GM12891 (cell line): ENCODE measurements around the gene HMGN1.
A peak's percentile ranks its signal among the peaks of the same experiment; 100 is the strongest.

Source experiments
- DNase-seq: peaks from one replicate; pipeline ENCODE4 v3.0.0; 2011; ENCODE audit warnings: low spot score; ENCODE audit not compliant: insufficient read length
- FAIRE-seq: peaks from 2 replicates; lab custom pipeline; 2011; peaks lifted over from hg19 to GRCh38; lab: Jason Lieb, UNC
- PAX5 ChIP-seq: IDR thresholded peaks from 2 replicates; pipeline ENCODE4 v1.6.1; 2011; ENCODE audit warnings: low read length, moderate library complexity, mild to moderate bottlenecking; ENCODE audit not compliant: insufficient read depth, severe bottlenecking
- POLR2A ChIP-seq: IDR thresholded peaks from 2 replicates; pipeline ENCODE4 v1.6.1; 2011; ENCODE audit warnings: low read depth, low read length, control low read depth
- POLR2AphosphoS5 ChIP-seq: IDR thresholded peaks from 2 replicates; pipeline ENCODE4 v1.6.1; 2011; ENCODE audit warnings: low read depth, low read length, control low read depth
- POU2F2 ChIP-seq: IDR thresholded peaks from 2 replicates; pipeline ENCODE4 v1.6.1; 2011; ENCODE audit warnings: low read depth, mild to moderate bottlenecking, control low read depth, low read length, moderate library complexity
- SPI1 ChIP-seq: IDR thresholded peaks from 2 replicates; pipeline ENCODE4 v1.6.1; 2011; ENCODE audit warnings: low read depth, low read length, control low read depth
- TAF1 ChIP-seq: IDR thresholded peaks from 2 replicates; pipeline ENCODE4 v1.6.1; 2011; ENCODE audit warnings: low read depth, low read length, control low read depth

Gene HMGN1

DNA sequence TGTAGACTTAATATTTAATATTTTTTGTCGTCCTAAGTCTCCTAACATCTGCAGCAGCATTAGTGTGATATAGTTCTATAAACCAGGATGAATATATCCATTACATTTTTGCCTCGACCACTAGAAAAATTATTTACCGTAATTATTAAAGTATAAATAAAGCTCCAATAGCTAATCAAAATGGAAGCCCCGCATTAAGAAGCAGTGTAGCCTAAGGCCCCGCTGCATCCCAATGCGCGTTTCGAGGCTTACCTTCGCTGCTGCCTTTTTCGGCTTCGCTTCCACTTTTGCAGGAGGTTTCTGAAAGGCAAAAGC, 891 bp downstream of the HMGN1 start:
- DNase-seq (no peak), FAIRE-seq (no peak)
- TF ChIP-seq SPI1 (no peak), POLR2AphosphoS5 (no peak), PAX5 (no peak), POU2F2 (no peak), TAF1 (no peak), POLR2A (no peak)

DNA sequence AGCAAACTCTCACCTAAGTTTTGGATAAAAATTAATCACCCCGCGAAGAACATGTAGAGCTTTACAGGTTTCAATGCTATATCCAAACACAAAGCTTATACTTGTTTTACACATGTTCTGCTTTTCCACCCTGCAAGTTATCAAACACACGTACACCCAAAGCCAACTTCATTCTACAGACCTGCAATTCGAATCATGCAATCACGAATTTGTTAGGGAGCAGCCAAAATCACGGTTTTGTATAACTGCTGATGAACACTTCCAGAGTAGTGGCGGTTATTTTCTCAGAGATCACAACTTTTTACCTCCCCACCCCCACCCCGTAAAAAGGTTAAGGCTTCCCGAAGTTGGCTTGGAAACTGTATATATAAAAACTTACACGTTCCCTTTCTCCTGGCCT, 1.4 kb downstream of the HMGN1 start:
- TF ChIP-seq PAX5 (no peak), POU2F2 (no peak), POLR2A (no peak), SPI1 (no peak), TAF1 (no peak), POLR2AphosphoS5 (no peak)
- DNase-seq (no peak), FAIRE-seq (no peak)

DNA sequence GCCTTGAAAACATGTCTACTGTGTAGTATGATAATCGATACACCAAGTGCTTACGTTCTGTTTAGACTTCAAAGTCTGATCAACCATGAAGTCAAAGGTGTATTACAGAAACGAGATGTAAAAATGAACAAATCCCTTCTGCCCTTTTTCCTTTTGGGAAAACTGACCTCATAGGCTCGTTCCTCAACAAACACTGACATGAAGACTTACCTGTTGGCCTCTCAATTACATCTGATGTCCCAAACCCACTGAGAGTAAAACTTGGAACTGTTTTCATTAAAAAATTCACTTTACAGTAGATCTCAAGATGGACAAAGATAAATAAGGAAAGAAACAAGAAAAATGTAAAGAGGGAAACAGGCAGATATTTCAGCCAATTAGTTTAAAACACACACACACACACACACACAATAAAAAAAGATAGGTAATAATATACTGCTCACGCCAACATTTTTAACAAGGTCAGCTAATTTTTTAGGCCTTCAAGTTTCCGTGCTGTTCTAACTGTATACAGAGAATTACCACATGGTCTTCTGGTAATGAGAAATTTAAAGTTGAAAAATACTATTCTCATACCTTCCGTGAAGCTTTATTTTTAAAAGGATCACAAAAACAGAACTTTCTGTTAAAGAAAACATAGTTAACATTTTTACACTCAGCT, 2.1 kb downstream of the HMGN1 start:
- no peak for FAIRE-seq
- no peak for DNase-seq
- TF ChIP-seq POLR2A (no peak), POLR2AphosphoS5 (no peak), SPI1 (no peak), TAF1 (no peak), POU2F2 (no peak), PAX5 (no peak)

DNA sequence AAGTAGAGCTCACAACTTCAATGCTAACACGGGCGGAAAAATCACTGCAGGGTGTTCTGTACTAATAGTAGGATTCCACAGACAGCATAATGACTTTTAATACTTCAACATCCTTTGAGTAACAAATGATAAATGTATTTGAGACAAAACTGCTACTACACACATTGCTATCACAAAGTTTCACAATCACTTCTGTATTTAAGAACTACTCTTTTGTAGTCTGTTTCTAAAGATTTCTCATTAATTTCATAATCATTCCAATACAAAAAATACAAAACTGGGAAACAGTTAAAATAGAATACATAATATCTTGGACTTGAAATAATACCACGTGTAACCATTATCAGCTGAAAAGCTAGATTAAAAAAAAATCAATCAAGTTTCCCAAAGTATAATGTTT, 2.7 kb downstream of the HMGN1 start:
- no peak for DNase-seq
- no peak for FAIRE-seq

DNA sequence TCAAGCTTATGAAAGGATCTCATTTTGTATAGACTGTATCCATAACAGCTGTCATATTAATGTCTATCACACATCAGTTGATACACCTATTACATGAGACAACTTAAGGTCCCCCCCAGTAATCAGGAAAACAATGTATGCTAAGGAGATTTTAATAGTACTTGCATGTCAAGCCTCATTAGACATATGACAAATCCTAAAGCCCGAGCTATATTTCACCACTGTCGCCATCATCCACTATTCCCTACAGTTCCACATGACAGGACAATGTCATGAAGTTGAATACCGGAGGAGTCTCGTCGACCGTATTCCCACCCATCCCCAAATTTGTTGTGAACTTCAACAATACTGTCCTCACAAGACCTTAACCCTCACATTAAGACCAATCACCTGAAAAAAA, 3.4 kb downstream of the HMGN1 start:
- DNase-seq: no peak
- no peak for FAIRE-seq
- TF ChIP-seq PAX5 (no peak), POLR2AphosphoS5 (no peak), POU2F2 (no peak), SPI1 (no peak), POLR2A (no peak), TAF1 (no peak)

More for the DNA sequence above, 2.7 kb downstream of the HMGN1 start:
- no peak for TF ChIP-seq TAF1
- no peak for TF ChIP-seq PAX5
- no peak for TF ChIP-seq SPI1
- TF ChIP-seq POLR2AphosphoS5: no peak
- no peak for TF ChIP-seq POLR2A
- no peak for TF ChIP-seq POU2F2

DNA sequence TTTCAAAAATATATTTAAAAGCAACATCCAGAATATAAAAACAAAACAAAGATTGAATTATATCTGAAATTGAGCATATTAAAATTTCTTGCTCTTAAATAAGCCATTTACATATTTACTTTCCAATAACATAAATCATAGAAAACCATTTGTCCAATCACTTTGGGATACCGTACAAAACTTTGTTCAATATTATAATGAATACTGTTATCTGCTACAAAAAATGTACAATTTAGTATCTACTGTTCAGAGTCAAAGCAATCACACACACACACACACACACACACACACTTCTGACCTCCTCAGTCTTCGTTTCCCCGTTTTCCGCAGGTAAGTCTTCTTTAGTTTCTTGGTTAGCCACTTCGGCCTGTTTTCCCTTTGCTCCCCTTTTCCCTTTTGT, 4.0 kb downstream of the HMGN1 start:
- no peak for FAIRE-seq
- DNase-seq: no peak
- no peak for TF ChIP-seq POLR2AphosphoS5
- TF ChIP-seq SPI1: no peak
- TF ChIP-seq PAX5: no peak
- TF ChIP-seq POU2F2: no peak
- TF ChIP-seq TAF1: no peak
- no peak for TF ChIP-seq POLR2A

DNA sequence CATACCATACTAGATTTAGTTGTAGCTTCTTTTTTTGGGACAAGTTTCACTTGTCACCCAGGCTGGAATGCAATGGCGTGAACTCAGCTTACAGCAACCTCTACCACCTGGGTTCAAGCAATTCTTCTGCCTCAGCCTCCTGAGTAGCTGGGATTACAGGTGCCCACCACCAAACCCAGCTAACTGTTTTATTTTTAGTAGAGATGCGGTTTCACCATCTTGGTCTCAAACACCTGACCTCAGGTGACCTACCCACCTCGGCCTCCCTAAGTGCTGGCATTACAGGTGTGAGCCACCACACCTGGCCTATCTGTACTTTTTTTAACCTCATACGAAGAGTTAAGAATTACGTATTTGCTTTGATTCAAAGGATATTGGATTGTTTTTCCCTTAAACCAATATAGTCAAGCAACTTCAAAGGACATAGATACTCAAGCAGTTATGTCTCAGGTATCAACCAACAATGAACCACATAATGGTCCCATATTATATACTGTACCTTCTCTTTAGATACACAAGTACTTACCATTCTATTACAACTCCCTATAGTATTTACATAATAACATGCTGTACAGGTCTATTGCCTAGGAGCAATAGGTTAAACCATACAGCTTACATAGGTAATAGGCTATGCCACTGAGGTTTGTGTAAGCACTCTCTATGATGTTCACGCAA, 7.5 kb downstream of the HMGN1 start:
- FAIRE-seq: no peak
- DNase-seq: no peak
- TF ChIP-seq SPI1: no peak
- no peak for TF ChIP-seq POU2F2
- TF ChIP-seq POLR2AphosphoS5: peak; percentile 66
- peak; percentile 37; the same call in 1 of the 2 replicates for TF ChIP-seq POLR2A

DNA sequence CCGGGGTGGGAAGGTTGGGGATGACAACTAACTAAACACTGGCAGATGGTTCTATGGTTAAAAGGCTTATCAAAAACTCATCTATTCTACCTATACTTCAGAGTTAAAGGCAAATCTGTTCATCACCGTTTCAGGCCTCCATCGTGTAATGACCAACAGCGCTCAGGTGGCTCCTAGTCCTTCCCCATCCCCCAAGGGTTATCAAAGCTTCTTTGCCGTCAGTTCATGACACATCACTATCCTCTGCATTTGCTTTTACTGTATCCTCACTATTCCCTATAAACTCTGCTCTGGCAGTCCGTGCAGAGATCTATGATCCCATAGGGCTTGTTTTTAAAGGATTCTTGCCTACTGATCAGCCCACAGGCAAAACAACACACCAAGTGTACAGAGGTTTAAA, 8.2 kb downstream of the HMGN1 start:
- DNase-seq: no peak
- no peak for TF ChIP-seq POLR2AphosphoS5
- TF ChIP-seq PAX5: no peak
- TF ChIP-seq TAF1: no peak
- no peak for TF ChIP-seq POU2F2
- no peak for TF ChIP-seq POLR2A
- TF ChIP-seq SPI1: no peak
- no peak for FAIRE-seq

DNA sequence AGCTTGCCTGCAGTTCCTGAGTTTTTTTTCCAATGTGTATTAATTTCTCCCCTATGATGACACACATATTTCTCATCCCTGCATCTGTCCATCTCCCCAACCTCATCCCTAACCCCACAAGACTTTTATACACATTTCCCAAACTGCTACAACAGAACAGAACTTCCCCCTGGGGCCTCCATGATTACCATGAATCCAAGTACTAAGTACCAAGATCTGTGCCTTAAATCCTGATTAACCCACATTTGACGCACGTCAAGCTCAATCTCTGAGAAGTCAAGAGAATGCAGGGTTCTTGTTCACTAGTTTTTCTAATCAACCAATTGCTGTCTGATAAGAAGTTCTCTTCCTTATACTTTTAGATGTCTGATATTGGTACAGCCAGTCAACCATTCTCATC, 9.7 kb downstream of the HMGN1 start:
- no peak for DNase-seq
- no peak for FAIRE-seq
- TF ChIP-seq SPI1 (no peak), POLR2AphosphoS5 (no peak), TAF1 (no peak), PAX5 (no peak), POU2F2 (no peak), POLR2A (no peak)

DNA sequence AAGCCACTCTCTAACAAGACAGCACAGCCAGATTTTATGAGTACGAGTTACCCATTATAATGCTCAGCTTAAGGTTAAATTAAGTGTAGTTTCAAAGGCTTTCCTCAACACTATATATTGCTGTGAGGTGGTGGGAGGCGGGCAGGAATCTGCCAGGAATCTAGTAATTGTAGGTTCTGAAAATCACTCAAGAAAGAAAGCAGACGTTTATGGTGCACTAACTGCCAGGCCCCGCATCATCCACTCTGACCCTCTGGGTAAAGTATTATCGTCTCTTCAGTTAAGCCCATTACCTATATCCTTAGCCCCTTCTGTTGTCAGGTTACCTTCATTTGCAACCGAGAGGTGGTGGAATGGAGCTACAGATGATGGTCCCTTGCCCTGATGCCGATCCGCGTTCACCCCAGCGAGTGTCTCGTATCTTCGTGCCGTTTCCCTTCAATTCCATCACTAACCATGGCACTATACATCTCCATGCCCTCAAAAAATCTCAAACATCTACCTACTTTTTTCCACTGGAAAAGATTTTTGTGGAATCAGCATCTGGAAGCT, 12.4 kb downstream of the HMGN1 start:
- DNase-seq (no peak), FAIRE-seq (no peak)
- TF ChIP-seq POLR2AphosphoS5: no peak
- TF ChIP-seq SPI1: no peak
- no peak for TF ChIP-seq POU2F2
- TF ChIP-seq TAF1: no peak
- TF ChIP-seq PAX5: no peak
- no peak for TF ChIP-seq POLR2A

DNA sequence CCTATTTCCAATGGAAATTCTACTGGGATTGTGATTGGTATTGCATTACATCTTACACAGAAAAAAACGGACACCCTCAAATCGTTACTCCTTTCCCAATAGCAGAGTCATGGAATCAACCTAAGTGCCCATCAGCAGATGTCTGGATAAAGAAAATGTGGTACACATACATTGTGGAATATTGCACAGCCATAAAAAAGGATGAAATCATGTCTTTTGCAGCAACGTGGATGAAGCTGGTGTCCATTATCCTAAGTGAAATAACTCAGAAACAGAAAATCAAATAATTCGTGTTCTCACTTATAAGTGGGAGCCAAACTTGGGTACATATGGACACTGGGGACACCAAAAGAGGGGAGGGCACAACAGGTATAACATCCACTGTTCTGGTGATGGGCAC, 14.3 kb downstream of the HMGN1 start:
- TF ChIP-seq PAX5: no peak
- no peak for TF ChIP-seq SPI1
- no peak for TF ChIP-seq POLR2AphosphoS5
- no peak for TF ChIP-seq TAF1
- no peak for TF ChIP-seq POU2F2
- TF ChIP-seq POLR2A: no peak
- FAIRE-seq: no peak

More for the DNA sequence above, 14.3 kb downstream of the HMGN1 start:
- no peak for DNase-seq
